GM12878 (cell line): ENCODE measurements around the gene TMEM181. TPM values are rescaled to one million over a fixed set of nuclear protein-coding genes. Genes with fewer than 3 reads are reported as not detected.
"Not testable (repeated sequence)": the region's sequence is repeated elsewhere in the genome, so short reads cannot be mapped to it uniquely, and the experiment has no call there.

Experiments
- ATAC-seq: fragments of 200-7000 bp; cut with Tn5 transposase; 3 replicates; pipeline ENCODE4 v1.9.1; 2020; ENCODE audit warnings: mild to moderate bottlenecking, moderate library complexity
- BruUV-seq: library from RNA; stranded (reverse); fragments of 400-500 nt; replicated peaks from 2 replicates; lab custom pipeline; 2021; lab: Mats Ljungman, UMichigan
- CTCF ChIA-PET: fragments of 300-600 bp; sonication (Branson Sonifier 250); formaldehyde crosslinking; extraction: SDS; loops from one replicate; lab custom pipeline; 2021; ENCODE audit warnings: inconsistent platforms; lab: Yijun Ruan, JAX
- POLR2A ChIA-PET: fragments of 350-600 bp; formaldehyde crosslinking; extraction: SDS; loops from one replicate; lab custom pipeline; 2021; ENCODE audit warnings: inconsistent platforms; lab: Charles Lee
- RAD21 ChIA-PET: fragments of 300-600 bp; sonication (Branson Sonifier 250); formaldehyde crosslinking; loops from one replicate; lab custom pipeline; 2023; ENCODE audit warnings: antibody characterized with exemption; ENCODE audit not compliant: unreplicated experiment; lab: Charles Lee
- SMC1A ChIA-PET: fragments of 300-600 bp; sonication (Branson Sonifier 250); formaldehyde crosslinking; loops from one replicate; lab custom pipeline; 2023; ENCODE audit not compliant: unreplicated experiment, uncharacterized antibody; lab: Charles Lee
- DNase-seq: peaks from one replicate; pipeline ENCODE4 v3.0.0-alpha.2; 2011; ENCODE audit warnings: low read depth, low spot score
- FAIRE-seq: peaks from 3 replicates; lab custom pipeline; 2011; peaks lifted over from hg19 to GRCh38; lab: Jason Lieb, UNC
- H2AFZ ChIP-seq: 2 replicates; pipeline ENCODE4 v1.6.0; 2011; ENCODE audit warnings: low read depth, low read length, control low read depth; ENCODE audit not compliant: control insufficient read depth
- H3K27ac ChIP-seq: 2 replicates; pipeline ENCODE4 v1.5.1; 2011; ENCODE audit warnings: control low read depth; ENCODE audit not compliant: control insufficient read depth, insufficient read depth
- H3K27me3 ChIP-seq, 2 experiments: replicated peaks in 1 of 2; 2 replicates each; pipeline versions ENCODE4 v1.6.0 to v1.6.1; 2011; ENCODE audit warnings: low read length in 1 of 2; ENCODE audit not compliant: control insufficient read depth in 2 of 2, insufficient read depth in 2 of 2
- H3K36me3 ChIP-seq, 2 experiments: 2 replicates each; pipeline ENCODE4 v1.5.1; 2011; ENCODE audit warnings: low read length in 1 of 2; ENCODE audit not compliant: control insufficient read depth in 2 of 2, insufficient read depth in 2 of 2
- H3K4me1 ChIP-seq: 2 replicates; pipeline ENCODE4 v1.6.1; 2011; ENCODE audit warnings: mild to moderate bottlenecking, low read length, moderate library complexity, mixed read lengths; ENCODE audit not compliant: control insufficient read depth, insufficient read depth
- H3K4me2 ChIP-seq: 2 replicates; pipeline ENCODE4 v1.6.0; 2011; ENCODE audit warnings: control low read depth; ENCODE audit not compliant: control insufficient read depth, insufficient read depth
- H3K4me3 ChIP-seq: fragments of 200-600 bp; sonication (generic); 2 replicates; pipeline ENCODE4 v1.5.1; 2016
- H3K79me2 ChIP-seq: 2 replicates; pipeline ENCODE4 v1.6.0; 2011; ENCODE audit warnings: low read length; ENCODE audit not compliant: control insufficient read depth, insufficient read depth
- H3K9ac ChIP-seq: 2 replicates; pipeline ENCODE4 v1.8.0; 2011; ENCODE audit warnings: low read length, control low read depth, mixed read lengths; ENCODE audit not compliant: control insufficient read depth, insufficient read depth
- H3K9me3 ChIP-seq: replicated peaks from 3 replicates; pipeline ENCODE4 v1.5.1; 2011; ENCODE audit warnings: mild to moderate bottlenecking, low read length; ENCODE audit not compliant: control insufficient read depth, insufficient read depth
- H4K20me1 ChIP-seq: 2 replicates; pipeline ENCODE4 v1.6.0; 2011; ENCODE audit not compliant: control insufficient read depth, insufficient read depth
- CHD1 ChIP-seq: IDR thresholded peaks from 2 replicates; pipeline ENCODE4 v1.6.1; 2012; ENCODE audit warnings: low read depth, low read length, improper control_type of control experiment
- IKZF2 ChIP-seq, 2 experiments: fragments of 450-650 bp; IDR thresholded peaks; 2 replicates each; pipeline ENCODE4 v1.6.1; 2017; ENCODE audit warnings: mild to moderate bottlenecking in 2 of 2, moderate library complexity in 2 of 2
- MYB ChIP-seq: fragments of 150-350 bp; IDR thresholded peaks from 2 replicates; pipeline ENCODE4 v1.6.1; 2014; ENCODE audit warnings: mild to moderate bottlenecking, low read depth, low read length, borderline replicate concordance
- ZNF274 ChIP-seq: IDR thresholded peaks from one replicate; pipeline ENCODE4 v1.8.0; 2011; ENCODE audit not compliant: insufficient read length, insufficient read depth
- WGBS: methylation state at CpG from one replicate; pipeline ENCODE4 v1.1.6; 2016; ENCODE audit warnings: low lambda C conversion rate; ENCODE audit not compliant: insufficient replicate concordance, insufficient coverage; ENCODE audit errors: missing lambda C conversion rate; 5-methylcytosine and 5-hydroxymethylcytosine counted together
- in situ Hi-C: fragments of 300-500 bp; cut with MboI; formaldehyde crosslinking; loops from 9 replicates; pipeline ENCODE4 v1.14.3; 2018; ENCODE audit warnings: mixed read lengths
- intact Hi-C: fragments of 100-400 bp; cut with micrococcal nuclease; formaldehyde crosslinking; loops from one replicate; pipeline ENCODE4 v1.14.2; 2022; ENCODE audit not compliant: unreplicated experiment
- polyA plus RNA-seq, 11 experiments: library from polyadenylated mRNA; depleted of rRNA in 4 of 11; unstranded in 6 of 11; stranded (reverse) in 5 of 11; fragments of >200 nt; fragmentation: Nextera tagmentation in 4 of 11; fragmentation: Illumina TruSeq in 1 of 11; extraction: Ambion mirVana in 4 of 11; extraction: Trizol in 1 of 11; gene quantifications; 1 replicate in 1 of 11; 2 replicates in 10 of 11; pipeline versions ENCODE4 v1.2.1 to v1.2.3, GENCODE V29; 2011 to 2016; ENCODE audit warnings: inconsistent platforms in 2 of 11, missing spikeins in 2 of 11, low read depth in 1 of 11
- total RNA-seq, 4 experiments: library from RNA; depleted of rRNA in 3 of 4; stranded (reverse); fragments of >200 nt in 3 of 4; fragmentation: Illumina TruSeq in 1 of 4; extraction: Trizol in 1 of 4; gene quantifications; 2 replicates each; pipeline versions ENCODE4 v1.2.1 to v1.2.3, GENCODE V29; 2013 to 2021

TMEM181 gene
- total and polyA plus RNA-seq, 10 of the 15 experiments (the other 5 are each of a cell fraction or from before 2014, with no cell fraction given), result 1.5 to 7.9 (median 5.2) TPM

- RAD21 ChIA-PET, result interaction anchor here (1.6 kb wide), 1 partner anchor 22 kb away, joined by 6 read pairs; no protein-coding TSS in a partner anchor
- peak; percentile 23 for FAIRE-seq
- CTCF ChIA-PET, result interaction anchor here (1.5 kb wide), 1 partner anchor 9 kb away, joined by 9 read pairs; no protein-coding TSS in a partner anchor
- Histone ChIP-seq H3K27me3 (no peaks in the 10 kb centered on the region), H3K9ac (no peak overlapping the region), H4K20me1 (no peaks in the 10 kb centered on the region), H3K4me1 (peaks cover 11% of the 10 kb centered on the region; the same call in 1 of the 2 replicates), H3K36me3 (no peaks in the 10 kb centered on the region; a peak in 2 of 4 replicates), H3K9me3 (no peaks in the 10 kb centered on the region)
- no peak for DNase-seq
- 80% methylated on average over 7 of the region's 7 CpGs for WGBS
- intact Hi-C loops, result no loop called here
- no peak for ATAC-seq
- no TSS peak for BruUV-seq
- TF ChIP-seq CHD1 (no peak), ZNF274 (no peak), IKZF2 (IDR thresholded peaks at IDR 0.05) (no peak)
- TF ChIP-seq, all 136 proteins: peak for 0
- SMC1A ChIA-PET, result interaction anchor here (0.6 to 1.3 kb wide), 3 partner anchors 23 to 45 kb away, joined by 3 to 8 read pairs (median 3); no protein-coding TSS in a partner anchor
- H3K79me2 ChIP-seq, result no peaks in the 10 kb centered on the region
- no peak overlapping the region for H3K4me3 ChIP-seq
- H3K4me2 ChIP-seq, result no peak overlapping the region
- POLR2A ChIA-PET, result no interaction called here
- H3K27ac ChIP-seq, result no peak overlapping the region
- no peak overlapping the region for H2AFZ ChIP-seq
- in situ Hi-C loops, result no loop called here
Observed at GRCh38 chr6:158668707-158669103, 108.8 kb downstream of the TMEM181 start.

DNA sequence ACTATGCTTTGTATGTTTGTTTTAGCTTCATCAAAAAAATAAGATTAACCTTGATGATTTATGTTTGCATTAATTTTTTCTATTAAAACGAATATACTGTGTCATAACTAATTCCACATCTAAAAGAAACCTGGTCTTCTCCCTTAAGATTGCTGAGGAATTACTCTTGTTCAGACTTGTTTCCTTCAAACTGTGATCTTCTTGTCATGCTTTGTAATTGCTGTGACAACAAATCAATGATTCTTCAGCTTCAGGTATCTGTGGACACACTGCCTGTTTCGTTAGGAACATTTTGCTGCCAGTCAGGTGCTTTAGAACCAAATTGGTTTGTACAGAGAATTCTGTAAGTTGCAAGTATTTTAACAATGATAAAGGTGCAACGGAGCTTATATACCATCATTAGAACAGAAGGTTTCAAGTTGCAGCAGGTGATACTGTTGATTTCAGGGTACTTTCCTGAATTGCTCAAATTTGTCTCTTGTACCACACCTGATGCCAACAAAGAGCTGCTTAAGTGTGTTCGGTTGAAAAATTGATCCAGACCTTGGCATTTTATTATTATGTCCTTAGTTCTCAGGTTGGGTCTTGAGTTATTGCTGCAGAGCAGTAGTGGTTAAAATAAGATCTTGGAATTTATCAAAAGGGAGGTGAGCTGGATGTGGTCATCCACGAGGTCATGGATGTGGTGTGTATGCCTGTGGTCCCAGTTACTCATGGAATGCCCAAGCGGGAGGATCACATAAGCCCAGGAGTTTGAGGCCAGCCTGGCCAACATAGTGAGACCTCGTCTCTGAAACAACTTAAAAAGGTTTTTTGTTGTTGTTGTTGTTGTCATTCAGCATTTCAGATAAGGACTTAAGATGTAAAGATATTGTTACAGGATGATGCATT, 109.5 kb downstream of the TMEM181 start:
- ChIA-PET CTCF (interaction anchor here (0.8 to 1.5 kb wide), 2 partner anchors 10 to 22 kb away, joined by 5 to 9 read pairs; no protein-coding TSS in a partner anchor), POLR2A (no interaction called here), RAD21 (interaction anchor here (0.6 to 1.6 kb wide), 2 partner anchors 22 to 455 kb away, joined by 3 to 6 read pairs; no protein-coding TSS in a partner anchor), SMC1A (interaction anchor here (0.9 to 1.3 kb wide), 2 partner anchors 9 to 22 kb away, joined by 4 to 8 read pairs; no protein-coding TSS in a partner anchor)
- DNase-seq (no peak), ATAC-seq (no peak), FAIRE-seq (no peak)
- Histone ChIP-seq H3K36me3 (no peaks in the 10 kb centered on the region; a peak in 2 of 4 replicates), H3K4me2 (no peak overlapping the region), H3K4me3 (no peak overlapping the region), H4K20me1 (no peaks in the 10 kb centered on the region), H3K27ac (no peak overlapping the region), H3K4me1 (peaks cover 11% of the 10 kb centered on the region; the same call in 1 of the 2 replicates), H3K27me3 (no peaks in the 10 kb centered on the region), H2AFZ (no peak overlapping the region), H3K79me2 (no peaks in the 10 kb centered on the region), H3K9ac (no peak overlapping the region), H3K9me3 (no peaks in the 10 kb centered on the region)
- BruUV-seq, result no TSS peak
- in situ Hi-C loops (no loop called here), intact Hi-C loops (no loop called here)
- WGBS, result 63% methylated on average over 7 of the region's 7 CpGs
- TF ChIP-seq MYB, result no peak

DNA sequence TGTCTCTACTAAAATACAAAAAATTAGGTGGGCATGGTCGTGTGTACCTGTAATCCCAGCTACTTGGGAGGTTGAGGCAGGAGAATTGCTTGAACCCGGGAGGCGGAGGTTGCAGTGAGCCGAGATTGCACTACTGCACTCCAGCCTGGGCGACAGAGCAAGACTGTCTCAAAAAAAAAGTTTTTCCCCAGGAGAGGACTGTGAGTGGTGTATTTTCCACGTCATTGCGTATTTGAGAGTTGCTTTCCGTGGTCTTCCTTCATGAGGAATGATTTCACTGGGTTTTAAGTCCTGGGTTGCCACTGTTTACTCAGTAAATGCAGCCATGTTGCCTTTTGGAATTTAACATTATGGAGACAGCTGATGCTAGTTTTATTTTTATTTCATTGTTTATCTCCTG, 112.2 kb downstream of the TMEM181 start:
- POLR2A ChIA-PET, result interaction anchor here (1.2 kb wide), 1 partner anchor 22 kb away, joined by 3 read pairs; no protein-coding TSS in a partner anchor
- H3K4me1 ChIP-seq, H3K27me3 ChIP-seq, H3K4me2 ChIP-seq, H3K9ac ChIP-seq, H3K9me3 ChIP-seq, H3K4me3 ChIP-seq, intact Hi-C loops, DNase-seq, ATAC-seq, RAD21 ChIA-PET, FAIRE-seq, H2AFZ ChIP-seq, H3K36me3 ChIP-seq, BruUV-seq, H4K20me1 ChIP-seq, in situ Hi-C loops, H3K79me2 ChIP-seq, H3K27ac ChIP-seq: not testable (repeated sequence)
- WGBS, result 84% methylated on average over 8 of the region's 8 CpGs
- CTCF ChIA-PET, result interaction anchor here (0.7 to 3.5 kb wide), 3 partner anchors 19 to 301 kb away, joined by 3 to 19 read pairs (median 5); no protein-coding TSS in a partner anchor
- SMC1A ChIA-PET, result interaction anchor here (1.4 to 1.9 kb wide), 4 partner anchors 10 to 19 kb away, joined by 3 to 7 read pairs (median 6); no protein-coding TSS in a partner anchor
